HL-60 (cell line): ENCODE measurements around the gene BSDC1.

Experiments
- GABPA ChIP-seq: IDR thresholded peaks from 2 replicates; pipeline ENCODE4 v1.6.1; 2012; ENCODE audit warnings: low read depth
- POLR2AphosphoS5 ChIP-seq: IDR thresholded peaks from 2 replicates; pipeline ENCODE4 v1.6.1; 2012; ENCODE audit warnings: low read depth
- TF ChIP-seq, protein P1 (sequence below): IDR thresholded peaks from one replicate; pipeline ENCODE4 v1.5.1; 2011; ENCODE audit warnings: low read length, control low read depth, inconsistent platforms; ENCODE audit not compliant: insufficient read depth
- TF ChIP-seq, protein P2 (sequence below): IDR thresholded peaks from 2 replicates; pipeline ENCODE4 v1.6.1; 2012; ENCODE audit warnings: low read depth; ENCODE audit not compliant: insufficient replicate concordance

DNA sequence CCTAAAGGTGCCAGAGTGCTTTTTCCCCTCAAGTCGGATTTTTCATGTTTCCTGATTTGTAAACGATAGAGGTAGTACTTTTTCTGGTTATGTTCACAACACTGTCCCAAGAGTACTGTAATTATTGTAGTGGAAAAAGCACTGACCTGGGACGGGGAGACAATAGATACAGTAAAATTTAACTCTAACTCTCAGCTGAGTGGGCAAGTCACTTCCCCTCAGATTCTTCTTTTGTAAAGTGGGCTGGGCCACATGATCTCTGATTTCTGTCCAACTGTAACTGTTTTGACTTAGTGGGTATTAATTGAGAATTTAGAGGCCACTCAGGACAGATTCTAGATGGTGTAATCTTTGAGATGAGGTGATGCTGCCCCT lies 77.4 kb downstream of the BSDC1 start:
- TF ChIP-seq, protein P1, sequence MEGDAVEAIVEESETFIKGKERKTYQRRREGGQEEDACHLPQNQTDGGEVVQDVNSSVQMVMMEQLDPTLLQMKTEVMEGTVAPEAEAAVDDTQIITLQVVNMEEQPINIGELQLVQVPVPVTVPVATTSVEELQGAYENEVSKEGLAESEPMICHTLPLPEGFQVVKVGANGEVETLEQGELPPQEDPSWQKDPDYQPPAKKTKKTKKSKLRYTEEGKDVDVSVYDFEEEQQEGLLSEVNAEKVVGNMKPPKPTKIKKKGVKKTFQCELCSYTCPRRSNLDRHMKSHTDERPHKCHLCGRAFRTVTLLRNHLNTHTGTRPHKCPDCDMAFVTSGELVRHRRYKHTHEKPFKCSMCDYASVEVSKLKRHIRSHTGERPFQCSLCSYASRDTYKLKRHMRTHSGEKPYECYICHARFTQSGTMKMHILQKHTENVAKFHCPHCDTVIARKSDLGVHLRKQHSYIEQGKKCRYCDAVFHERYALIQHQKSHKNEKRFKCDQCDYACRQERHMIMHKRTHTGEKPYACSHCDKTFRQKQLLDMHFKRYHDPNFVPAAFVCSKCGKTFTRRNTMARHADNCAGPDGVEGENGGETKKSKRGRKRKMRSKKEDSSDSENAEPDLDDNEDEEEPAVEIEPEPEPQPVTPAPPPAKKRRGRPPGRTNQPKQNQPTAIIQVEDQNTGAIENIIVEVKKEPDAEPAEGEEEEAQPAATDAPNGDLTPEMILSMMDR = no peak
- no peak for TF ChIP-seq POLR2AphosphoS5
- no peak for TF ChIP-seq GABPA
- TF ChIP-seq, protein P2, sequence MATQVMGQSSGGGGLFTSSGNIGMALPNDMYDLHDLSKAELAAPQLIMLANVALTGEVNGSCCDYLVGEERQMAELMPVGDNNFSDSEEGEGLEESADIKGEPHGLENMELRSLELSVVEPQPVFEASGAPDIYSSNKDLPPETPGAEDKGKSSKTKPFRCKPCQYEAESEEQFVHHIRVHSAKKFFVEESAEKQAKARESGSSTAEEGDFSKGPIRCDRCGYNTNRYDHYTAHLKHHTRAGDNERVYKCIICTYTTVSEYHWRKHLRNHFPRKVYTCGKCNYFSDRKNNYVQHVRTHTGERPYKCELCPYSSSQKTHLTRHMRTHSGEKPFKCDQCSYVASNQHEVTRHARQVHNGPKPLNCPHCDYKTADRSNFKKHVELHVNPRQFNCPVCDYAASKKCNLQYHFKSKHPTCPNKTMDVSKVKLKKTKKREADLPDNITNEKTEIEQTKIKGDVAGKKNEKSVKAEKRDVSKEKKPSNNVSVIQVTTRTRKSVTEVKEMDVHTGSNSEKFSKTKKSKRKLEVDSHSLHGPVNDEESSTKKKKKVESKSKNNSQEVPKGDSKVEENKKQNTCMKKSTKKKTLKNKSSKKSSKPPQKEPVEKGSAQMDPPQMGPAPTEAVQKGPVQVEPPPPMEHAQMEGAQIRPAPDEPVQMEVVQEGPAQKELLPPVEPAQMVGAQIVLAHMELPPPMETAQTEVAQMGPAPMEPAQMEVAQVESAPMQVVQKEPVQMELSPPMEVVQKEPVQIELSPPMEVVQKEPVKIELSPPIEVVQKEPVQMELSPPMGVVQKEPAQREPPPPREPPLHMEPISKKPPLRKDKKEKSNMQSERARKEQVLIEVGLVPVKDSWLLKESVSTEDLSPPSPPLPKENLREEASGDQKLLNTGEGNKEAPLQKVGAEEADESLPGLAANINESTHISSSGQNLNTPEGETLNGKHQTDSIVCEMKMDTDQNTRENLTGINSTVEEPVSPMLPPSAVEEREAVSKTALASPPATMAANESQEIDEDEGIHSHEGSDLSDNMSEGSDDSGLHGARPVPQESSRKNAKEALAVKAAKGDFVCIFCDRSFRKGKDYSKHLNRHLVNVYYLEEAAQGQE = no peak
